ENCODE data around the gene BLNK.
"Not testable (repeated sequence)": the region's sequence is repeated elsewhere in the genome, so short reads cannot be mapped to it uniquely, and the experiment has no call there.

BLNK gene

GRCh38 chr10:96271016-96271815 is at the start of gene BLNK:
TSS of gene BLNK (minus strand) at chr10:96271569. CDS start at chr10:96271398, 171 bp downstream.
- peak; percentile 22 for DNase-seq

DNA sequence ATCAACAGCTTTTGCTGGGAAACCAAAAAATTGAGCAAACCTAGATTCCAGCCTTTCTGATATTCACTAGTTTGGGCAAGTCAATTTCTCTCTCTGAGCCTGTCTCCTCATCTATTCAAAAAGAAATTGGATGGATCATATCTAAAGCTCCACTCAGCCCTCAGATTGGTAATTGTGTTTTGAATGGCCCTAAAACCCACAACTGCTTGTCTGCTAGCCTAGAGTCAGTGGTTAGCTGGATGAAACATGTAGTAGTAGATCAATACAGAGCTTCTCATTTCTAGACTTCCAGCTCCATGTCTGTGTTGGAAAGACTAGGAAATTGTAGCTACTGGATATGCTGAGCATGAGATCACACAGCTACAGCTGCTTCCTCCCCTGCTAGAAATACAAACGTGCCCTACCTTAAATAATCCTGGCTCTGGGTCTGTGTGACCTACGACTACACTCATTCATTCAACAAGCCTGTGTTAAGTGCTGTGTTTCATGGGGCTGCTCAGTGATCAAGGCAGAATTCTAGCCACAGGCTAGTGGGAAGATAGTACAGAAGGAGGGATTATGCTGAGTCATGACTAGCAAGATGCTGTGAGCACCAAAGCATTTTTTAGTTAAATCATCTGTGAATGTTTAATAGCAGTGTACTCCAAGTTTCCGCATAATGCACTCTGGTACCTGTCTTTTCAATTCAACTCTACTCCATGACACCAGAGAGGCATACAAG is 48.5 kb upstream of the BLNK start:
- DNase-seq: peak; percentile 24

- DNase-seq: no peak
Measured at GRCh38 chr10:96317067-96317833, 45.9 kb upstream of the BLNK start.

- DNase-seq: no peak
Measured at GRCh38 chr10:96313344-96313743, 42.0 kb upstream of the BLNK start.

DNA sequence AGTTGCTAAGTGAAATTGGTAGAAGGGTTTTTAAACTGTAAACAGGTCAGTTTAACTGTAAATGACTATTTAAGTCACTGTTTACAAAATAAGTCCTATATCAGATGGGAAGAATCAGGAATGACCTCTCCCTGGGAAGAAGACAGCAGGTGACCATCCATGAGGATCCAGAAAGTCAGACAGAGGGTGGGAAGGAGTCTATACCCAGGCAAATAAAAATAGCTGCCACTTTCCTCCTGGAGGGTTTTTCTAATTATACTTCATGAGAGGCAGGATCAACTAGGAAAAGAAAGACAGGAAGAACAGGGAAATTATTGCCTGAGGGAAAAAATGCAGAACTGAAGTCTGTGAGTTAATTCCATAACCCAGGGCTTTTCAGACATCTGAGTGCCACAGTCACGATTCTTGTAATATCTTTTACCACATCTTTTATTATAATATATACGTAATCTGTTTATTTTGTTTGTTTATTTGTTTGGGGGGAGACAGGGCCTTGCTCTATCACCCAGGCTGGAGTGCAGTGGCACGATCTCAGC is 39.9 kb upstream of the BLNK start:
- no peak for DNase-seq

DNA sequence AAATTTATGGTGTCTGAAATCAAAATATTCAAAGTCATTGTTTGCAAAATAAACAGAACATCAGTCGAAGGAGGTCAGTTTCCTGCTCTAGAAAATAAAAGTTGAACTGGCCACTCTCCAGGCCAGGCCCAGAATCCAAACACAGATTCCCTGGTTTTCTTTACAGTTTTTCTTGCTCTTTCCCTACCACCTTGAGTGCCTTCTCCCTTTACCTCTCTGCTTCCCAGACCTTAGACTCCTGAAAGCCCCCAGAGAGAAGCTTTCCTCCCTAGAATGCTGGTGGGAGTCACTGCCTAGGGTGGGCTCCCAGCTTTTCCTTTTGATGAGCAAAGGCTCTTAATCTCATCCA is 38.9 kb upstream of the BLNK start:
- DNase-seq: no peak

GRCh38 chr10:96309628-96310320 is 38.4 kb upstream of the BLNK start:
- no peak for DNase-seq

- DNase-seq: not testable (repeated sequence)
Measured at GRCh38 chr10:96308854-96309253, 37.5 kb upstream of the BLNK start.

- DNase-seq: peak; percentile 14
Measured at GRCh38 chr10:96306516-96306915, 35.1 kb upstream of the BLNK start.

DNA sequence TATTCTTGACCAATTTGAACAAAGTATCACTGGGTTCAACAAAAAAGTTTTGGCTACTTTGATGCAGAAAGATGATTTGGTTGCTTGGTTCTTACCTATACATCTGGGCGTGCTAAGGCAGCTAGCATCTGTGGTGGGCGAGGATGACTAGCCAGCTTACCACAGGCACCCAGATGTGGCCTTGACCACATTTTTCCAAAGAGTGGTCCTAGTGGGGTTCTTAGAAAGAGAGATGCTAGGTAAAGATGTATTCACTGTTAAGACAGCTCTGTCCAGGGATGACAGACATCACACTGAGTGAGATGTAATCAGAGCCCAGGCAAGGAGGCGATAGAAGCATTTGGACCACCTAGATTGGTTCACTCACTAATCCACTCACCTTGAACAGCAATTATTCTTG is 33.6 kb upstream of the BLNK start:
- DNase-seq: no peak

DNA sequence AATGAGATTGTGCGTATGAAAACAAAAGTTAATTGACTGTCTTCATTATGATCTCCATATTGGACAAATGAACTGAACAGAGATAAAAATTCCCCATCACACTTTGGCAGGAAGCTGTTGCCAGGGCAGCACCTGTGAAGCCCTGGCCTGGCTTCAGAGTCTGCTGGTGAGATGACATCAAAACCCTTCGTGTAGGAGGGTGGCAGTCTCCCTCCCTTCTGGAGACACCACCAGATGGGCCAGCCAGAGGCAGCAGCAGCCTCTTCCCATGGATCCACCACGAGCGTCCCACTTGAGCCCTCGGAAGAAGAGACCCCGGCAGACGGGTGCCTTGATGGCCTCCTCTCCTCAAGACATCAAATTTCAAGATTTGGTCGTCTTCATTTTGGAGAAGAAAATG is 32.9 kb upstream of the BLNK start, which contains the start of gene DNTT:
TSS of gene DNTT (plus strand) at position 205 of the 400 bp plus-strand sequence. CDS start at position 269, 64 bp downstream.
- DNase-seq: no peak

GRCh38 chr10:96301616-96302015 is 30.2 kb upstream of the BLNK start:
- no peak for DNase-seq

- DNase-seq: no peak
Measured at GRCh38 chr10:96299383-96299782, 28.0 kb upstream of the BLNK start.

- DNase-seq: no peak
Measured at GRCh38 chr10:96298362-96298761, 27.0 kb upstream of the BLNK start.

GRCh38 chr10:96297486-96297885 is 26.1 kb upstream of the BLNK start:
- DNase-seq: no peak

DNA sequence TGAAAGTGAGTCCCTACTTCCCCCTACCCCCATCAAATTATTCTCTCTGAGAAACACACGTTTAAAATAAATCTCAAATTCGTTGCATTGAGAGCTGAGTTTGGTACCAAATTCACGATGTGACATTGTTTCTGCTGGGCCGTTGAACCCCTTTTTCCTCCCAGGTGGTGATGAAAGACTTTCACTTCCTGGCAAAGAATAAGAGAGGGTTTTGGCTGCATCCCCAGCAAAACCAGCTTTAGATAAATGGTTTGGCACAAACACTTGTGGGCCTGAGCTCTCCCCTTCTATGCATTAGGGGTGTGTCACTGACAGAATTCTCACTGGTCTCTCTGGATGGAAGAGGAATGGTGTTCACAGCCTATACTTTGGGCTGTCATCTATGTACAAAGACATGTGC is 24.1 kb upstream of the BLNK start:
- no peak for DNase-seq

DNA sequence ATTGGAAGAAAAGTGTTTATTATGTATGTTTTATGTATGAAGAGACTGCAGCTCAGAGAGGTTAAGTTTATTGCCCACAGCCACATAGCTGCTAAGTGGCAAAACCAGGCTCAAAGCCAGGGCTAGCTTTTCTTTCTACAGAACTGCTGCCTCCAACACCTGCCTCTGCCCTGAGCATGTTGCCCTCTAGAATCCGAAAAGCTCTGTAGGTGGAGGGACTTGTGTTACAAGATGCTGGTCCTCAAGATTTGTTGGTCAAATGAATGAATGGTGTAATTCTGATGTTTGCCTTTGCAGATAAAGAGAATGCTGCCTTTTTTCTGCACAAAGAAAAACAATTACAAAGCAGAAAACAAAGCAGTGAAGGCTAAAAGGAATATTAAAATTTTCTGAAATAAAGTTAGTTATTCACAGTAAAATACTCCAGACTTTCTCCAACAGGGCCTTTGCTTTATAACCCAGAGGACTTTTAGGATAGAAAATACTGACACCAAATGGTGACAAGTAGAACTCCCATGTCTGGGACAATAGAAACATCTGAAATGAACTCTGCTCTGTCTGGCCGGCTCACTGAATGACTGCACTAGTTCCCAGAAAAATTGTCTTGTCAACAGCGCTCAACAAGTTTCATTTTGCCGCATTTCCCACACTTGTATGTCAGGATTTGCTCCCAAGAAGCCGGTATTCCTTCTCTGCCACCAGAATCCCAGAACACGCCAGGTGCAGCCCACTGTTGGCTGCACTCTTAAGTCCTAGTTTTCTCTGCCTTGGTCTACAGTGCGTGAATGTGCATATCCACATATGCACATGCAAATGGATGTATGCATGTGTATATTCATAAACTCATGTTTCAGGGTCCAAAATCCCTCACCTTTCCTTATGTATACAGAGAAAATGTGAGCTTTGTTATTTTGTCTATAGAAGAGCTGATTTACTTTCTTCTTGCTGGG is 21.9 kb upstream of the BLNK start:
- DNase-seq: peak; percentile 67

DNA sequence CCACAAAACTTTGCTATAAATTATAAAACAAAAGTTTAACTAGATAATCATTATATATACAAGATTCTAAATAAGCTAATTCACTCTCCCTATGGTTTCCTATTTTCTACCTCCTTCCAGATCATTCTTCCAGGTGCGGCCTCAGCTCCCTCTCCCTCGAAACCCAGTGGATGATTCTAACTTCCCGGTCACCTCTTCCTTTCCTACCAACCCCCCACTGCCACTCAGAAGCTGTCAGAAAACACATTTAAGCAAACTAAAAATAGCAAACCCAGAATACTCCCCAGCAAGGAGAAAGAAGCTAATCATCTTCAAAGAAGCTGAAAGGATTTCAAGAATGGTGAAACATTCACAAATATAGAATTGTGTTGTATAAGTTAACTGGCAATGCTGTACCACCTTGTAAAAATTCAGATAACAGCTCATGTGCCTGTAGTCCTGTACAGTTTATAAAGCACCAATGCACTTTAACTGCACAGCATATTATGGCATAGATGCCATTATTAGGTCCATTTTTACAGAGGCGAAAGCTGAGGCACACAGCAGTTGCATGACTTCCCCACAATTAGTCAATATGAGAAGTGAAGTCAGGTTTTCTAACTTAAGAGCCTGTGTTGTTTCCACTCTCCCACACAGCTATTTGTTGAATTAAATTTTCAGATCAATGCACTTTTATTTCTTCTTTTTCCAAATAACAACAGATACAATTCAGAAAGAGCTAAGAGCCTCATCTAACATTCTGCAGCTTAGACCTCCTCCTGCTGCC is 19.2 kb upstream of the BLNK start:
- no peak for DNase-seq

- no peak for DNase-seq
Measured at GRCh38 chr10:96289218-96289910, 18.0 kb upstream of the BLNK start.

DNA sequence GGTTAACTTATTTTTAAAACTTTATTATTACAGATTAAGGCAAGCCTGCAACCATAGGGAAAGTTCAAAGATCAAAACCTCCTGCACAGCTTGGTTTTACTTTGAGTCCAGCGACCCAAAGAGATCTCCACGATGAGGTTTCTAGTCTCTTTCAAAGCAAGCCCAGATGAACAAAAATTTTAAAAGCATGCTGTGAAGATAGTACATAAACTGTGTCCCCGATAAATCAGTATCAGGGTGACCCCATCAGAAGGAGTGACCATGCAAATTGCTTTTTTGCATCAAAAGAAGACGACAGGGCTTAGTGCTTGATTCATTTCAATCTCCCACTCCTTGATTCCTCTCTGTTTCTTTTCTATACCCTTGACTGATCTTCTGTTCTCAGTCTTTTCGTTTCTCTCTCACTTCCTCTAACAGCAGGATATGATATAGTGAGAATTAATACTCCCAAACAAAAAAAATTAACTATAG is 16.8 kb upstream of the BLNK start:
- DNase-seq: no peak

Data from eye (tissue), 1 donor.